GM19324 (cell line): Measurements from ENCODE around the gene SATB2.

ENCODE experiments used
- ATAC-seq: cut with Tn5 transposase; IDR thresholded peaks from one replicate; pipeline ENCODE4 v1.9.1; 2021; ENCODE audit warnings: mild to moderate bottlenecking, moderate library complexity; ENCODE audit not compliant: unreplicated experiment, low FRiP score

Gene SATB2

GRCh38 chr2:199336546-199336945, 121.2 kb downstream of the SATB2 start:
- ATAC-seq, result no peak

GRCh38 chr2:199335502-199335901, 122.2 kb downstream of the SATB2 start:
- ATAC-seq, result no peak

- no peak for ATAC-seq
These were observed 128.3 kb downstream of the SATB2 start for GRCh38 chr2:199329466-199329865.

GRCh38 chr2:199329031-199329430, 128.7 kb downstream of the SATB2 start:
- no peak for ATAC-seq

- no peak for ATAC-seq
These were observed 131.9 kb downstream of the SATB2 start for GRCh38 chr2:199325881-199326280.

GRCh38 chr2:199322151-199322550, 135.6 kb downstream of the SATB2 start:
- no peak for ATAC-seq

- no peak for ATAC-seq
These were observed 140.1 kb downstream of the SATB2 start for GRCh38 chr2:199317646-199318045.

- ATAC-seq, result no peak
These were observed 140.9 kb downstream of the SATB2 start for GRCh38 chr2:199316851-199317250.

GRCh38 chr2:199315299-199316179, 142.2 kb downstream of the SATB2 start:
- ATAC-seq, result no peak

GRCh38 chr2:199312931-199313330, 144.8 kb downstream of the SATB2 start:
- no peak for ATAC-seq

GRCh38 chr2:199310771-199311585, 146.8 kb downstream of the SATB2 start:
- no peak for ATAC-seq

- no peak for ATAC-seq
These were observed 147.8 kb downstream of the SATB2 start for GRCh38 chr2:199309973-199310372.

- ATAC-seq, result no peak
These were observed 148.3 kb downstream of the SATB2 start for GRCh38 chr2:199309411-199309810.

- ATAC-seq, result no peak
These were observed 149.2 kb downstream of the SATB2 start for GRCh38 chr2:199308567-199308966.

- no peak for ATAC-seq
These were observed 150.3 kb downstream of the SATB2 start for GRCh38 chr2:199307461-199307860.

GRCh38 chr2:199306116-199306515, 151.6 kb downstream of the SATB2 start:
- ATAC-seq, result no peak

- ATAC-seq, result no peak
These were observed 154.0 kb downstream of the SATB2 start for GRCh38 chr2:199303728-199304177.

GRCh38 chr2:199302851-199303250, 154.9 kb downstream of the SATB2 start:
- no peak for ATAC-seq

GRCh38 chr2:199288424-199288823, 169.3 kb downstream of the SATB2 start:
- ATAC-seq, result no peak

GRCh38 chr2:199282309-199282708, 175.4 kb downstream of the SATB2 start:
- no peak for ATAC-seq

- ATAC-seq, result no peak
These were observed 178.6 kb downstream of the SATB2 start for GRCh38 chr2:199279146-199279545.
